Stimulated activated CD8-positive, alpha-beta memory T cell treated with anti-CD3 and anti-CD28 coated beads, Interleukin-15, amount 100 ng/mL, for 1 hour (primary cell): Measurements from ENCODE around the gene CYP1A1.
"Not testable (repeated sequence)": the region's sequence is repeated elsewhere in the genome, so short reads cannot be mapped to it uniquely, and the experiment has no call there.

Experiments
- DNase-seq: peaks from one replicate; pipeline ENCODE4 v3.0.0-alpha.2; 2020; ENCODE audit warnings: low read depth

The CYP1A1 gene

DNA sequence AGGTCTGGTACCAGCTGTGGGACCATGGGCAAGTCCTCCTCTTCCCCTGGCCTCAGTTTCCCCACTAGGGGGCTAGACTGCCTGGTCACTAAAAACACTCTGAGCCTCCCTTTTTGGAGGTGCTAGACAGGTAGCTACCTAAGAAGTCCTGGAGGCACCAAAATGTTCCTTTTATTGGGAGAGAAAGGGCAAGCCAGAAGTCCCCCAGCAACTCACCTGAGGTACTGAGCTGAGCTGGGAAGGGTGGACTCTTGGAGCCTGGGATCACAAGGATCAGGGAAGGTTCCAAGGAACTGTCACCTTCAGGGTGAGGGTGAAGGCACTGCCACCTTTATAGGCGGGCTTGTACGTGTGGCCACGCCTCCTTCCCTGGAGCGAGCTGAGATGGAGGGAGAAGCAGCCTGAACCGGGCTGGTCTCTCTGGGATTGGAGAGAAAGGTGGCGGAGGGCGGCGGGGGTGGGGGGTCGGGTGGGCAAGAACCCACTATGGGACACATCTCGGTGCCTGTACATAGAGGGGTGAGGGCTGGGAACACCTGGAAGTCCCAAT is at the start of gene CYP1A1:
CYP1A1 (minus strand) TSS at position 304 of the 550 bp plus-strand sequence. CDS start 2,431 bp downstream, outside the sequence.
- no peak for DNase-seq

DNA sequence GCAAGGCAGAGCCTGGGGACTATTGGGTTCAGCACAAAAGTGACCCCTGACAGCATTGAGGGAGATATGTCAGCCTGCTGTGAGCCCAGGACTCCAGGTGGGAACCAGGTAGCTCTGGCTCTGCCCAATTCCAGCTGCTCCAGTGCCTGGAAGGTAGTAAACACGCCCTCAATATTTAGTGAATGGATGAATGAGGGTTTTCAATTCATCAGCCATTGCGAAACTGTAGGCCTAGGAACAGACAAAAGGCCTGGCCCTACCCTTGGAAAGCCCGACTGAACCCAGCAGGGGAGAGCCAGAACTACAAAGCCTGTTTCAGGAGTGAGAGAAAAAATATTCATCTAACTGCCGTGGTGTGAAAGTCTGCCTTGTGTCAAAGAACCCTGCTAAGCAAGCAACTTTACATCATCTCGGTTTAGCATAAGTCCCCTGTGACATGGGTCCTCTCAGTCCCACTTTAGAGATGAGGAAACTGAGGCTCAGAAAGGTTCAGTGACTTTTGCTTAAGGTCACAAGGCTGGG is 48.5 kb upstream of the CYP1A1 start:
- no peak for DNase-seq

DNA sequence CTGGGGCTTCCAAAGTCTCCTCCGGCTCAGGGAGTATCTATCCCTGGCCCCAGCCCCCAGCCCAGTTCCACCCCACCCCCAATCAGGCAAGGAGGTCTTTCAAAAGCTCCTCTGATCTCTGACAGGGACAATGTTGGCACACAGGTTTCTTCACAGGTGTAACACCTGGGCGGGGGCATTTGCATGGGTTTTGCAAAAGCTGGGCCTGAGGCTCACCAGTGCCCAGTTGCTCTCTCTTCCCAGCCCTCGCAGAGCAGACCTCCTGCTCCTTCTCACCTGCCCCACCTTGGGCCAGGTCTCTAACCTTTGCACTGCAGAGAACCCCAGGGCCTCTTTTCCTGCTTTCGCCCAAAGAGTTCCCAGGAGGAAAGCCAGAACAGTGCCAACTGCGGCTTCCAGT is 48.0 kb upstream of the CYP1A1 start:
- no peak for DNase-seq

DNA sequence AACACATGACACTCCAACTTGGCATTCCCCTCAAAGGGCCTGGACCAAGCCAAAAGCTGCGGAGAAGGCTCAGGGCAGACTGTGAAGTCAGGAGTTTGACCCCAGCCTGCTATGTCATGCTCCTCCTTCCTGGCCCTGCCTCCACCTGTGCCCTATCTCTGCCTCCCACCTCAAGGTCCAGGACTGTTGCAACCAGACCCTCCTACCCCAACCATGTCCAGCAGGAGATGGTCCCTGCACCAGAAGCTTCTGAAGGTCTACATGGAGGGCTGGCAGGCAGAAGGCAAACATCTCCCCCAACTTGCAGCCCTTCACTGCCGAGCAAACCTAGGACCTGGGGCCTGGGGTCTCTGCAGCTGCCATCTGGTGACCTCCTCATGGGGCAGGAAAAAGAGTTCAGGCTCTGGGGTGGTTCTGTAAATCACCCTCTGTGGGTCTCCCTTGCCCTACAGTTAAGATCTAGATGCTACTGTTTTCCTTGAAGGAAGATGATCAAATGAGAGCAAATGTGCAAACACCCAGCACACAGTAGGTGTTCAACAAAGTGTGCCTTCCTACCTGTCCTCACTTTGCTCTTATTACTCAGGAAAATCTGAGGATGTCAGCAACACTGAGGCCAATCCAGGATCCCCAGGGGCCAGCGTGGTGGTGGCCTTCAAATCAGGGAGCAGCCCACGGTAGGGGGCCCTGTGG is 45.0 kb upstream of the CYP1A1 start:
- no peak for DNase-seq

DNA sequence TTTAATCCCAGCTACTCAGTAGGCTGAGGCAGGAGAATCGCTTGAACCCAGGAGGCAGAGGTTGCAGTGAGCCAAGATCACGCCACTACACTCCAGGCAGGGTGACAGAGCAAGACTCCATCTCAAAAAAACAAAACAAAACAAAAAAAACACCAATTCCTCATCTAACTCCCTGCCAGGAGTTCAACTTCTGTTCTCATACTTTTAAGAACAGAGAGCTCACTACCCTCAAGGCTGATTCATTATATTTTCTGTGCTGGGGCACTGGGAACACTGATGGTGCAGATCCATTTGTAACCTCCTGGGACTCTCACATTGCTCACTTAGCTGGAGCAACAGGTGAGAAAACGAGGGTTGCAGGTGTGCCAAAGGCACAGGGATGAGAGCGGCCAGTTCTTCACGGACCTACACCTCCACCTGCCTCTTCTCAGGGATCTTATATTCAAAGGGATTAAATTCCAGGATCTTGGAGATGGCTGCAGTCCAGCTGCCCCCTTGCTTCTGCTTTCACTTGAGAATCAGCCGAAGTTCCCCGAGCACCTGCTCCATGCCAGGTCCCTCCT is 44.2 kb upstream of the CYP1A1 start:
- no peak for DNase-seq

GRCh38 chr15:74768771-74769342 is 43.5 kb upstream of the CYP1A1 start:
- no peak for DNase-seq

- DNase-seq: no peak
These were observed 42.9 kb upstream of the CYP1A1 start for GRCh38 chr15:74768099-74768770.

DNA sequence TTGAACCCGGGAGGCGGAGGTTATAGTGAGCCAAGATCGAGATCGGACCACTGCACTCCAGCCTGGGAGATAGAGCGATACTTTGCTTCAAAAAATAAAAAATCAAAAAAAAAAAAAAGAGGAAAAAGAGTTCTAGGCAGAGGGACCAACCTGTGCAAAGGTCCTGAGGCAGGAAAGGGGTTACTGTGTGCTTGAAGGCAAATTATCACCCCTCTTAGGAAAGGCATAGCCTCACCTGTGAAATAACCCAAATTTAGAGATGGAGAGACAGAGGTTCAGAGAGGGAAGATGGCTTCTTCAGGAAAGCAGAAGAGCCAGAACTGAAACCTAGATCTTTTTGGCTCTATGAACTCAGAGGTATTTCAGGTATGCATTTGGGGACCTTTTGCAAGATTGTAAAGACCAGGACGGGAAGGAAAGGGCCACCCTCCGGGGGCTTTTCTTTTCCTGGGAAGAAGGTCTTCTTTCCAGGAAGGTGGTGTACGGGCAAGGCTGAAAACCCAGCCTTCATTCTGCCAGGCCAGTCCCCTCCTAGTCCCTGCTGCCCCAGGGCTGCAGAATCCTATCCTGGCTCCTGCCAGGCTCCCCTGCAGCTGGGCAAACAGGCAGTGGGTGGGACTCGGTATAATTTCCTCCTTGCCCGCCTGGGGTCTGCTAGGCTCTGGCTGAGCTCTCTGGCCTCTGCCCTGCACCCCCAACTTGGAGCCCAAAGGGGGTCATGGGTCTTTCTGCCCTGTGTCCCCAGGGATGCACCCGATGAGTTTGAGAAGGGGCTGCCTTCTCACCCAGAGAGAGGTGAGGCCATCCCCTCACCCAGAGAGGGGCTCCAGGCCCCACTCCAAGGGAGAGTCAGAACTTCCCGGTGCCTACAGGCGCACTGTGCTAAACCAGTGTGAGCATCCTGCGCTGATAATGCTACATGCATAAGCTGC is 42.1 kb upstream of the CYP1A1 start:
- no peak for DNase-seq

- DNase-seq: no peak
These were observed 38.1 kb upstream of the CYP1A1 start for GRCh38 chr15:74763416-74763815.

DNA sequence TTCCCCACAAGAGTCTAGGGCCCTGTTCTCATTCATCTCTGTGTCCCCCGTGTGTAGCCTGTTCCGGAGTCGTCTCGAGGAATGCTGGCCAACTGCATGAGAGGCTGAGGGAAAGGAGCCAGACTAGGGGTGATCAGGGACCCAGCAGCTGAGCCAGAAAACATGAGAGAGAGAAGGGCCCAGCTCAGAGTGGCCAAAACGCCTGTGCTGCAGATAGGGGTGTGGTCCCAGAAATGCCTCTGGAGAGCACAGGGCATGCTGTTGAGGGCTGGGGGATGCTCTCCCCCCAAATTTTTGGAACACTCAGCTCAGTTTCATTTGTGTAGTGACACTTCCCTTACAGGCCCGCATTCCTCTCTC is 37.4 kb upstream of the CYP1A1 start:
- DNase-seq: no peak

- DNase-seq: no peak
These were observed 33.4 kb upstream of the CYP1A1 start for GRCh38 chr15:74758736-74759135.

DNA sequence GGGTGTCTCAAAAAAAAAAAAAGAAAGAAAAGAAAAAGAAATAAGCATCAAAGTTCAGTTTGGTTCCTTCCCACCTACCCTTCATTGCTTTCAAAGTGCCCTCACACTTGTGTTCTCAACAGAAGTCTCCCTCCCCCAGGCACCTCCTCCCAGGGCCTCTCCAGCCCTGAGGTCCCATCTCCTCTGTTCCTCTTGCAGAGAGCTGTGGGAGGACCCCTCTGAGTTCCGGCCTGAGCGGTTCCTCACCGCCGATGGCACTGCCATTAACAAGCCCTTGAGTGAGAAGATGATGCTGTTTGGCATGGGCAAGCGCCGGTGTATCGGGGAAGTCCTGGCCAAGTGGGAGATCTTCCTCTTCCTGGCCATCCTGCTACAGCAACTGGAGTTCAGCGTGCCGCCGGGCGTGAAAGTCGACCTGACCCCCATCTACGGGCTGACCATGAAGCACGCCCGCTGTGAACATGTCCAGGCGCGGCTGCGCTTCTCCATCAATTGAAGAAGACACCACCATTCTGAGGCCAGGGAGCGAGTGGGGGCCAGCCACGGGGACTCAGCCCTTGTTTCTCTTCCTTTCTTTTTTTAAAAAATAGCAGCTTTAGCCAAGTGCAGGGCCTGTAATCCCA is 29.4 kb upstream of the CYP1A1 start:
- DNase-seq: no peak

DNA sequence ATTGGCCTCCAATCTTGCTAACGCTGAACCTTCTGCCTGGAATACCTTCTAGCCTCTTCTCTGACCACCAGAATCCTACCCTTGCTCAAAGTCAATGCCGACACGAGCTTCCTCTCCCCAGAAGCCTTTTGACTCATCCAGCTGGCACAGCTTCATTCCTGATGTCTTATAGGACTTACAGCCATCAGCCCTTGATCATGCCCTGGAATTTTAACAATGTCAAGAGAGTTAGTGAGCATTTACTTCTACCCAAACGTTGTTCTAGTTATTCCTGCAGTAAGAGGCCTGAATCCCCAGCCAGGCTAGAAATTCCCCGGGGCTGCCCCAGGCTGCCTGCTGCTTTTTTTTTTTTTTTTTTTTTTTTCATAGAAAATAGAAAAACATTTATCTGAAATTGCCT is 27.2 kb upstream of the CYP1A1 start:
- DNase-seq: no peak

DNA sequence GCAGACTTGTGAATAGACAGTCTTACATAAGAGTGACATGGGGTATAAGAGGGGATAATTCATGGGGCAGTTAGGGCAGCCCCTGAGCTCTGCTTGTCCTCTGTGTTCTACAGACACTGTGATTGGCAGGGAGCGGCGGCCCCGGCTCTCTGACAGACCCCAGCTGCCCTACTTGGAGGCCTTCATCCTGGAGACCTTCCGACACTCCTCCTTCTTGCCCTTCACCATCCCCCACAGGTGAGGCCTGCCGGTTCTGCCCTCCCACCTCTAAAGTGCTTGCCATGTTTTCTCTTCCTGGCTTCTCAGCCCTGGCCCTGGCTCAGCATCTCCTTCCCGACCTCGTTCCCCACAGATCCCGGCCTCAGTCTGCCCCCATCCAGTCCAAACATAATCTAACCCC is 26.7 kb upstream of the CYP1A1 start:
- DNase-seq: no peak

- DNase-seq: no peak
These were observed 25.4 kb upstream of the CYP1A1 start for GRCh38 chr15:74750751-74751150.

- DNase-seq: no peak
These were observed 24.5 kb upstream of the CYP1A1 start for GRCh38 chr15:74749832-74750231.

- no peak for DNase-seq
These were observed 23.1 kb upstream of the CYP1A1 start, which contains the start of gene CYP1A2 for GRCh38 chr15:74748322-74748946. CYP1A2 (plus strand) TSS chr15:74748845; CDS start chr15:74749739, 894 bp downstream.

DNA sequence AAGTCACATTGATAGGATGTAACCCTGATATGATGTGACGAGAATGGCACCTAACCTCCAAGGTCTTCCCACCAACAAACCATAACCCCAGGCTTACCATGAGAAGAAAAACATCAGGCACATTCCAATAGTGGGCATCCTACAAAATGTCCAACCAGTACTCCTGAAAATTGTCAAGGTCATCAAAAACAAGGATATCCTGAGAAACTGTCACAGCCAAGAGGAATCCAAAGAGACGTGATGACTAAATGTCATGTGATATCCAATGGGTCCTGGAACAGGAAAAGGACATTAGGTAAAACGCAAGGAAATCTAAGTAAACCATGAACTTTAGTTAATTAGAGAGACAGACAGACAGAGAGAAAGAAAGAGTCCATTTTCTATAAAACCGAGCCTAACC is 21.1 kb upstream of the CYP1A1 start:
- DNase-seq: no peak

DNA sequence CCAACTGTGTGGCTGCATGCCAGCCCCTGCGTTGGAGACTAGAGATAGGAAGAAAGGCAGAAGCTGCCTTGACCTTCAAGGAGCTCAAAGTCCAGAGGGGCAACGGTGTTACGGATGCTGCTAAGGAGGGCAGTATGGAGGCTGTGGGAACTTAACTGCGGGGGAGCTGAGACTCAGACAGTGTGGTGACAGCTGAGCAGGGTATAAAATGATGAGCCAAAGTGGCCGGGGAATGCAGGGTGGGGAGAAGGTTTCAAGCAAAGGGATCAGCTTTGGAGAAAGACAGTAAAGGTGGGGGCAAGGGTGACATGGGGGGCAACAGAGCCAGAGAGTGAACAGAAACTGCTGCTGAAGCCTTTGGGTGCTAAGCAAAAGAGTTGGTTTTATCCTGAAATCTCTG is 17.1 kb upstream of the CYP1A1 start:
- DNase-seq: no peak

- DNase-seq: not testable (repeated sequence)
These were observed 12.9 kb upstream of the CYP1A1 start for GRCh38 chr15:74738239-74738638.

DNA sequence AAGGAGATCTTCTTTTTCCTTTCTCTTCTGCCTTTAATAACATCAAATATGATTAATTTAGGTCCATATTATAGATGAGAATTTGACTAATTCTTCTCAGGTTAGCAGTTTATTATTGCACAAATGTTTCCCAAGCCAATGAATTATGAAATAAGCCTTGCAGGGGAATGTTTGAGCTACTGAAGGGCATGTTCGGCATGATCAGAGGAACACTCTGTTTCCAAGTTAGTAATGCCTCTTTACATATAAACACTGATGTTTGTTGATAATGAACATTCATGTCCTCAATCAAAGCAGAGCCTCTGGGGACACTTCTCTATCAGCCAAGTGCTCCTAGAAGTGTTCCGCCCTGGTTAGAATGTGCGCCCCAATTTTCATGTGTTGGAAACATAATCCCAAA is 10.0 kb upstream of the CYP1A1 start:
- DNase-seq: no peak
